ENCODE data around the gene ZSWIM5.
"Not testable (repeated sequence)": the region's sequence is repeated elsewhere in the genome, so short reads cannot be mapped to it uniquely, and the experiment has no call there.

ZSWIM5 gene

DNA sequence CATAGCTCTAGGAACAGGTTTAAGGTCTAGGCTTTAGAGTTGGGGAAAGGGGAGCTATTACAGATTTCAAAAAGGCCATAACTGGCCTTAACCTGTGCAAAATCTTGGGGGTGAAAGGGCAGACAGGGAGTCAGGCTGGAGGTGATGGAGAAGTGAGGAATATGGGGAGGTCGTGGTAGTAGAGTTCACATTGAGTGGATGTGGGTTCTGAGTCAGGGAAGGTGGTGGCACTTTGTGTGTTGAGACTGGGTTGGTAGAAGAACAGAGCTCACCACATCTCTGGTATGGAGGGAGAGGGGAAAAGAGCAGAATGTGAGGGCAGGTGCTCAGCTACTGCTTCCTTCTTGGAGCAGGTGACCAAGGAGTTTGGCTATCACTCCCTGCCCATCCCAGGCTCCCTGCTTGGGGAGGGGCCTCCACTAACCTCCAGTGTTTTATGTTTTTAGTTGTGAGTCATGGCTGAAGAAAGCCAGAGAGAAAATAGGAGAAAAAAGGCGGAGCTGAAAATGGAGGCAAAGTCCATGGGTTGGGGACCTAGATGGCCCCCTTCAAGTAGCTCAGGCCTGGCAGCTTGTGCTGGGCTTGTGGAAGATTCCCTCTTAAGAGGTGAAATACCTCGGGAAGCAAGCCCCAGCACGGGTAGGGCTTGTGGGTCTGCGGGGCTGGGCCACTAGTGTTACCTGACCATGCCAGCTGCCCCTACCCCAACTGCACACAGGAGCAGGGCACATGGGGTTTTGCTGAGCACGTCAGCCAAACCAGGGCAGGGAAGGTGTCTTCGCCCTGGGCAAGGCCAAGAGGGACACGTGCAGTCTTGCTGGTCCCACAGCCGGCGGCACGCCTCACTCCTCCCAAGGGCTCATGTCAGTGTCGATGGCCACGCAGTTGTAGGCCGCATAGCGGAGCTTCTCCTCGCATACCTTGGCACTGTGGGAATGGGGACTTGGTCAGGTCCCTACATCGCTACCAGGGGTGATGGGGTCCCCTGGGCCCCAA is 203.5 kb downstream of the ZSWIM5 start:
- no peaks in the 10 kb centered on the region for H3K9me3 Mint-ChIP-seq
- H3K4me3 Mint-ChIP-seq = no peak overlapping the region
- peaks cover 13% of the 10 kb centered on the region for H3K36me3 Mint-ChIP-seq
- H3K27me3 Mint-ChIP-seq = no peaks in the 10 kb centered on the region
- H3K4me1 Mint-ChIP-seq = peaks cover 9% of the 10 kb centered on the region
- H3K27ac Mint-ChIP-seq = peak overlapping the region; percentile 26

DNA sequence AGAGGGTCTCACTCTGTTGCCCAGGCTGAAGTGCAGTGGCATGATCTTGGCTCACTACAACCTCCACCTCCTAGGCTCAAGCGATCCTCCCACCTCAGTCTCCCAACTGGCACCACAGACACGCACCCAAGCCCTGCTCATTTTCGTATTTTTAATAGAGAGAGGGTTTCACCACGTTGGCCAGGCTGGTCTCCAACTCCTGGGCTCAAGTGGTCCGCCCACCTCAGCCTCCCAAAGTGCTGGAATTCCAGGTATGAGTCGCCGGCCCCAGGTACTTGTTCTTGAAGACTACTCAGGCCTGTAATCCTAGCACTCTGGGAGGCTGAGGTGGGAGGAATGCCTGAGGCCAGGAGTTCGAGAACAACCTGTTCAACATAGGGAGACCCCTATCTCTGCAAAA is 204.8 kb downstream of the ZSWIM5 start:
- H3K9me3 Mint-ChIP-seq, H3K4me3 Mint-ChIP-seq, H3K27ac Mint-ChIP-seq, H3K4me1 Mint-ChIP-seq, H3K27me3 Mint-ChIP-seq: not testable (repeated sequence)
- peaks cover 11% of the 10 kb centered on the region for H3K36me3 Mint-ChIP-seq

DNA sequence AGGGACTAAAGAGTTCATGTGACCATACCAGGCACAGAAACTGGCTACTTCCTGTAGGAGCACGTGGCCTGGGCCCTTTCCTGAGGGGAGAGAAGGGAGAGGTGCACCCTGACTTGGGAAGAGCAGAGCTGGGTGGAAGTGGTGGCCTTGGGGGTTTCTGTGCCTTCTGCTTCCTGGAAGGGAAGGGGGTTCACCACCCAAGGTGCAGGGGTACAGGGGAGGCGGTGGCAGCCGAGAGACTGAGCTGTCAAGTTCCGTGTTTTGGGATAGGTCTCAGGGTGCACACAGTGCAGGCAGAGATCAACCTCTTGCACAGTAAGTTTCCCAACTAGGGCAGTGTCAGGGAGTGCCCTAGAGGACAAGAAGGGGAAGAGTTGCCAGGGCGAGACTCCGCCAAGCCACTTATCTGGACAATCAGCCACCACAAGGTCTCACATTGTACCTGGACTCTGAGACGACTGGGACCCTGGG is 205.4 kb downstream of the ZSWIM5 start:
- Mint-ChIP-seq H3K36me3 (peaks cover 11% of the 10 kb centered on the region), H3K27ac (peak overlapping the region; percentile 12), H3K9me3 (no peaks in the 10 kb centered on the region), H3K4me1 (peaks cover 9% of the 10 kb centered on the region), H3K4me3 (no peak overlapping the region), H3K27me3 (no peaks in the 10 kb centered on the region)

DNA sequence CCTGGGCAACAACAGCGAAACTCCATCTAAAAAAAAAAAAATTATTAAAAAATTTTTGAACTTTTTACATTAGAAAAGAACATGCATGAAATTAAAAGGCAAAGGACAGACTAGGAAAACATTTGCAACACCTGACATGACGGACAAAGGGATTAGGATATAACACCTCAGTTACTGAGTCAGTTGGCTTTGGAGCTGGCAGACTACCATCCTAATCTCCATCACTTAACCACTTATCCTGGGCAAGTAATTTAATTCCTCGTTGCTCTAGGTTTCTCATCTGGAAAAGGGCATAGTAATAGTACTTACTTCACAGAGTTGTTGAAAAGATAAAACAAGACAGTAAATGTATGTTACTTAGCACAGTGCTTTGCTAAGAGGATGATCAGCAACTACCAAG is 207.2 kb downstream of the ZSWIM5 start:
- H3K9me3 Mint-ChIP-seq = no peaks in the 10 kb centered on the region
- peaks cover 9% of the 10 kb centered on the region for H3K4me1 Mint-ChIP-seq
- H3K36me3 Mint-ChIP-seq = peaks cover 9% of the 10 kb centered on the region
- H3K27me3 Mint-ChIP-seq = no peaks in the 10 kb centered on the region
- no peak overlapping the region for H3K4me3 Mint-ChIP-seq
- no peak overlapping the region for H3K27ac Mint-ChIP-seq

- no peaks in the 10 kb centered on the region for H3K27me3 Mint-ChIP-seq
- H3K4me3 Mint-ChIP-seq = no peak overlapping the region
- peaks cover 4% of the 10 kb centered on the region for H3K4me1 Mint-ChIP-seq
- peak overlapping the region; percentile 51 for H3K27ac Mint-ChIP-seq
- H3K9me3 Mint-ChIP-seq = no peaks in the 10 kb centered on the region
- no peaks in the 10 kb centered on the region for H3K36me3 Mint-ChIP-seq
These were observed 210.8 kb downstream of the ZSWIM5 start for GRCh38 chr1:44995467-44996238.

DNA sequence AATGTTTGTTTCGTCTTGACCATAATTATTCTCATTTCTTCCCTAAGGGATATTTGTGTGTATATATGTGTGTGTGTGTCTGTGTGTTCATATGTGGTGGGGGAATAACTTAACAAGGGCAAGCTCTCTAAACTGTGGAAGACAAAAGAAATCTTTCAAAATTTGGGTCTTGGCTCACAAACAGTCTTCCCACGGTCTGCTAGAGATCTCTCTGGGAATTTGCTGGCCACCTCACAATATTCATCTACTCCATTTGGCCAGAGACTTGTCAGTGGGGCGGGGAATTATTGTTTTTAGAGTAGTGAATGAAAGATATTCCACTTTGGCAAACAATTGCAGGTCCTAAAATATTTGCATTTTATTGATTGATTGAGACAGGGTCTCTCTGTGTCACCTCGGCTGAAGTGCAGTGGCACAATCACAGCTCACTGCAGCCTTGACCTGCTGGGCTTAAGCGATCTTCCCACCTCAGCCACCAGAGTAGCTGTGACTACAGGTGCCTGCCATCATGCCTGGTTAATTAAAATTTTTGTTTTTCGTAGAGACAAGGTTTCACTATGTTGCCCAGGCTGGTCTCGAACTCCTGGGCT is 212.0 kb downstream of the ZSWIM5 start:
- H3K9me3 Mint-ChIP-seq = no peaks in the 10 kb centered on the region
- H3K4me1 Mint-ChIP-seq = no peaks in the 10 kb centered on the region
- H3K4me3 Mint-ChIP-seq = no peak overlapping the region
- no peaks in the 10 kb centered on the region for H3K36me3 Mint-ChIP-seq
- no peak overlapping the region for H3K27ac Mint-ChIP-seq
- no peaks in the 10 kb centered on the region for H3K27me3 Mint-ChIP-seq

GRCh38 chr1:44988531-44989156 is 217.8 kb downstream of the ZSWIM5 start:
- no peak overlapping the region for H3K4me3 Mint-ChIP-seq
- H3K27ac Mint-ChIP-seq = no peak overlapping the region
- H3K9me3 Mint-ChIP-seq = no peaks in the 10 kb centered on the region
- H3K4me1 Mint-ChIP-seq = peaks cover 22% of the 10 kb centered on the region
- H3K36me3 Mint-ChIP-seq = peaks cover 3% of the 10 kb centered on the region
- H3K27me3 Mint-ChIP-seq = no peaks in the 10 kb centered on the region

DNA sequence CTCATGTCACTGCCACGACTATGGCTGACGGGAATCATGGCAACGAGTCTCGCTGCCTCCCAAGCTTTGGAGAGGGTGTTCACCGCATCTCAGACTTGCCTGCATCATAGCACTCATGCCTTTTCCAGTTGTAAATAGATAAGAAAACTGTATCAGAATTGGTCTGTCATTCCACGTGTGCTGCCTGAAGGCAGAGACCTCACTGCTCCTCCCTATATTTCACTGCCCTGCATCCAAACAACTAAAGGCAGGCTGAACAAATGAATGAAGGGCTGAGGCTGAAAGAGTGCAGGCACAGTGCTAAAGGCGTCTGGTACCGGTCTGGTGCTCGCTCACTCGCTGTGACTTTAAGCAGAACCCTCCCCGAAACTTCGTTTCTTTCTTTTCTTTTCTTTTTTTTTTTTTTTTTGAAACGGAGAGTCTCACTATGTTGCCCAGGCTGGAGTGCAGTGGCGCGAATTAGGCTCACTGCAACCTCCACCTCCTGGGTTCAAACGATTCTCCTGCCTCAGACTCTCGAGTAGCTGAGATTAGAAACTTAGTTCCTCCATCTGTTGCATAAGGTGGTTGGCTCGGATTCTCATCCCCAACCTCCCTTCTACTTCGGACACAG is 220.6 kb downstream of the ZSWIM5 start:
- H3K4me1 Mint-ChIP-seq = peaks cover 30% of the 10 kb centered on the region
- H3K9me3 Mint-ChIP-seq = no peaks in the 10 kb centered on the region
- H3K4me3 Mint-ChIP-seq = peak overlapping the region; percentile 99
- H3K36me3 Mint-ChIP-seq = peaks cover 6% of the 10 kb centered on the region
- H3K27ac Mint-ChIP-seq = peak overlapping the region; percentile 93
- no peaks in the 10 kb centered on the region for H3K27me3 Mint-ChIP-seq

GRCh38 chr1:44977372-44977771 is 229.0 kb downstream of the ZSWIM5 start:
- H3K4me3 Mint-ChIP-seq, H3K27me3 Mint-ChIP-seq, H3K9me3 Mint-ChIP-seq, H3K27ac Mint-ChIP-seq: not testable (repeated sequence)
- Mint-ChIP-seq H3K36me3 (peaks cover 31% of the 10 kb centered on the region), H3K4me1 (peaks cover 22% of the 10 kb centered on the region)

DNA sequence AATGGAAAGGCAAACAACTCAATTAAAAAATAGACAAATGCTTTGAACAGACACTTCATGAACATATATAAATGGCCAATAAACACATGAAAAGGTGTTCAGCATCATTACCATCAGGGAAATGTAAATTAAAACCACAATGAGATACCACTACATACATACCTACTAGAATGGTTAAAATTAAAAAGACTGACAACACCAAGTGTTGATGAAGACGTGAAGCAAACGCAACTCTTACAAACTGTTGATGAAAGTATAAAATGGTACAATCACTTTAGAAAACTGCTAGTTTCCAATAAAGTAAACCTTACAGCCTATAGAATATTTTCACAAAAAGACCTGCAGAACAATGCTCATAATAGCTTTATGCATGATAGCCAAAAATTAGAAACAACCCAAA is 230.2 kb downstream of the ZSWIM5 start:
- Mint-ChIP-seq H3K4me3 (no peak overlapping the region), H3K27me3 (no peaks in the 10 kb centered on the region), H3K4me1 (peaks cover 18% of the 10 kb centered on the region), H3K9me3 (peaks cover 6% of the 10 kb centered on the region), H3K36me3 (peaks cover 28% of the 10 kb centered on the region), H3K27ac (no peak overlapping the region)

- H3K4me1 Mint-ChIP-seq = peaks cover 18% of the 10 kb centered on the region
- H3K4me3 Mint-ChIP-seq = no peak overlapping the region
- peaks cover 6% of the 10 kb centered on the region for H3K9me3 Mint-ChIP-seq
- no peaks in the 10 kb centered on the region for H3K27me3 Mint-ChIP-seq
- H3K27ac Mint-ChIP-seq = no peak overlapping the region
- H3K36me3 Mint-ChIP-seq = peaks cover 33% of the 10 kb centered on the region
These were observed 232.8 kb downstream of the ZSWIM5 start for GRCh38 chr1:44973645-44974044.

GRCh38 chr1:44970317-44970716 is 236.1 kb downstream of the ZSWIM5 start:
- Mint-ChIP-seq H3K9me3 (no peaks in the 10 kb centered on the region), H3K4me3 (no peak overlapping the region), H3K27ac (no peak overlapping the region), H3K27me3 (no peaks in the 10 kb centered on the region), H3K4me1 (peaks cover 7% of the 10 kb centered on the region), H3K36me3 (peaks cover 13% of the 10 kb centered on the region)
